IPS-15b (cell line): ENCODE data around the gene NPY.
A peak's percentile ranks its signal among the peaks of the same experiment; 100 is the strongest.

Experiments used
- H3K27me3 ChIP-seq: one replicate; pipeline ENCODE4 v1.6.1; 2013; ENCODE audit warnings: low read length; ENCODE audit not compliant: control insufficient read depth, insufficient read depth
- H3K36me3 ChIP-seq: one replicate; pipeline ENCODE4 v1.6.1; 2013; ENCODE audit warnings: low read length; ENCODE audit not compliant: control insufficient read depth, insufficient read depth
- H3K4me1 ChIP-seq: one replicate; pipeline ENCODE4 v1.6.1; 2013; ENCODE audit warnings: mild to moderate bottlenecking, low read length; ENCODE audit not compliant: control insufficient read depth, insufficient read depth
- H3K4me3 ChIP-seq: one replicate; pipeline ENCODE4 v1.5.1; 2013; ENCODE audit warnings: low read depth, low read length
- H3K9ac ChIP-seq: one replicate; pipeline ENCODE4 v1.6.1; 2013; ENCODE audit warnings: low read depth, mild to moderate bottlenecking, low read length
- H3K9me3 ChIP-seq: one replicate; pipeline ENCODE4 v1.6.1; 2013; ENCODE audit warnings: mild to moderate bottlenecking, low read length; ENCODE audit not compliant: control insufficient read depth, insufficient read depth

The NPY gene

DNA sequence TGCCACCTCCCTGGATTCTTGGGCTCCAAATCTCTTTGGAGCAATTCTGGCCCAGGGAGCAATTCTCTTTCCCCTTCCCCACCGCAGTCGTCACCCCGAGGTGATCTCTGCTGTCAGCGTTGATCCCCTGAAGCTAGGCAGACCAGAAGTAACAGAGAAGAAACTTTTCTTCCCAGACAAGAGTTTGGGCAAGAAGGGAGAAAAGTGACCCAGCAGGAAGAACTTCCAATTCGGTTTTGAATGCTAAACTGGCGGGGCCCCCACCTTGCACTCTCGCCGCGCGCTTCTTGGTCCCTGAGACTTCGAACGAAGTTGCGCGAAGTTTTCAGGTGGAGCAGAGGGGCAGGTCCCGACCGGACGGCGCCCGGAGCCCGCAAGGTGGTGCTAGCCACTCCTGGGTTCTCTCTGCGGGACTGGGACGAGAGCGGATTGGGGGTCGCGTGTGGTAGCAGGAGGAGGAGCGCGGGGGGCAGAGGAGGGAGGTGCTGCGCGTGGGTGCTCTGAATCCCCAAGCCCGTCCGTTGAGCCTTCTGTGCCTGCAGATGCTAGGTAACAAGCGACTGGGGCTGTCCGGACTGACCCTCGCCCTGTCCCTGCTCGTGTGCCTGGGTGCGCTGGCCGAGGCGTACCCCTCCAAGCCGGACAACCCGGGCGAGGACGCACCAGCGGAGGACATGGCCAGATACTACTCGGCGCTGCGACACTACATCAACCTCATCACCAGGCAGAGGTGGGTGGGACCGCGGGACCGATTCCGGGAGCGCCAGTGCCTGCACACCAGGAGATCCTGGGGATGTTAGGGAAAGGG, 913 bp downstream of the NPY start:
- peak overlapping the region; percentile 65 for H3K4me3 ChIP-seq

DNA sequence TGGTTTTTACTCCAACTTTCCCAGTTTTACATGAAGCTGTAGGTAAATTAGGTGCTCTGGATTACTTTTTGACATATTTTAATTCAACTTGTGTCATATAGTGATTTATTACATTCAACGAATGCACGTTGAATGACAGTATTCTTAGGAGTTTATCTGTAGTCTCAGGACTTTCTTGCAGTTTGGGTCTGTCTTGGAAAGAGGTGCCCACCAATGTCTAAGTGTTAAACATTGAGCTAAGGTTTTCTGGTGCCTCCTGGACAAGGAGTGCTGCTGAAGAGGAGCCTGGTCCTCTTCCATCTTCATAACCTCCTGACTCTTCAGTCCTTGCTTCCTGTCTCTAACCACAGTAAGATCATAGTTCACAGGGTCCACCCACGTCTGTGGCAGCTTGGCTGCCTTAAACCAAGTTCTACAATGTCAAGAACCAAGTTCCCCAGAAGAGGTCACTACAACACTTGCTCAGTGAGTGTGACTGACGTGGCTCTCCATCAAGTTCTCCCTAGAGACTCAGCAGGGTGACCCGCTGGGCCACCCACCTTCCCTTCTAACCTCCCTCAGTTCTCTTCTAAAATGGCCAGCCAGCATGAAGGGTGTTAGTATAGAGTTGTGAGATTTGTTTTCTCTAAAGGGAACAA, 6.1 kb downstream of the NPY start:
- H3K36me3 ChIP-seq = no peaks in the 10 kb centered on the region
- H3K4me1 ChIP-seq = peaks cover 14% of the 10 kb centered on the region
- no peaks in the 10 kb centered on the region for H3K9me3 ChIP-seq
- H3K9ac ChIP-seq = no peak overlapping the region
- no peak overlapping the region for H3K4me3 ChIP-seq
- H3K27me3 ChIP-seq = peaks cover 23% of the 10 kb centered on the region

More for the DNA sequence above, 913 bp downstream of the NPY start:
- Histone ChIP-seq H3K4me1 (peaks cover 8% of the 10 kb centered on the region), H3K36me3 (no peaks in the 10 kb centered on the region), H3K9me3 (no peaks in the 10 kb centered on the region), H3K9ac (no peak overlapping the region), H3K27me3 (peaks cover 54% of the 10 kb centered on the region)

DNA sequence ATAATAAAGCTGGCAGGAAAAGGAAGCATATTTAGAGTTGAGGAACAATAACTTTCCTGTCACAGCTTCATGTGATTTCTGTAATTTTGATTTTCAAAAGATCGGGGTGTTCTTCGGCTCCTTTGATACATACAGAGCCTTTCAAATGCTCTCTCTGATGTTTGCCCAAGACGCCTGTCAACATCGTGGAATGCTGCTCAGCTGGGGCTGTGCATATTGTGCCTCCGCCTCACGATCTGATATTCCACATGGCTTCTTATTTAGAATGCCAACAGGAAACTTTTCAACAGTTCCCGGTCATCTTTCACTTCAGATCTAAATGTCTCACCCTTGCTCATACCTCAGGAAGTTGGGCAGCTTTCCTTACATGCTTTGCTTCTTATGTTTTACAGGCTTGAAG, 7.3 kb downstream of the NPY start:
- H3K27me3 ChIP-seq = peaks cover 12% of the 10 kb centered on the region

DNA sequence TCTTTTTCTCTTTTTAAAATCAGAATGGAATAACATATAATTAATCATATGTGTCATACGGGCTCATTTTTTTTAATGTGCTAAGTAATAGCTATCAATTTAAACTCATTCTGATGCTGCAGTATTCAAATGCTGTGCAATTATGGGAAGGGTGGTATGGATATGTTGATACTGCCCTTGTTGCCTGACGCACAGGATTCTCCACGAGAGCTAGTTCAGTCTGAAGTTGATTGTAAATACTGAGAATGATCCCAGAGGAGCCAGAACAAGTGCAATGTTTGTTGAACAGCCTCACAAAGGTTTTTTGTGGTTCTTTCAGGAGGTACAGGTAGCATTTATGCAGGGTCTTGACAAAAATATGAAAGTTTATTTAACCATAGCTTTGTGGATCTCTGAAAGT, 13.4 kb downstream of the NPY start:
- no peaks in the 10 kb centered on the region for H3K9me3 ChIP-seq
- no peaks in the 10 kb centered on the region for H3K27me3 ChIP-seq
- H3K4me3 ChIP-seq = no peak overlapping the region
- no peaks in the 10 kb centered on the region for H3K36me3 ChIP-seq
- no peaks in the 10 kb centered on the region for H3K4me1 ChIP-seq
- no peak overlapping the region for H3K9ac ChIP-seq

More for the DNA sequence above, 7.3 kb downstream of the NPY start:
- H3K9ac ChIP-seq = no peak overlapping the region
- no peaks in the 10 kb centered on the region for H3K36me3 ChIP-seq
- no peaks in the 10 kb centered on the region for H3K9me3 ChIP-seq
- H3K4me3 ChIP-seq = no peak overlapping the region
- peaks cover 14% of the 10 kb centered on the region for H3K4me1 ChIP-seq

DNA sequence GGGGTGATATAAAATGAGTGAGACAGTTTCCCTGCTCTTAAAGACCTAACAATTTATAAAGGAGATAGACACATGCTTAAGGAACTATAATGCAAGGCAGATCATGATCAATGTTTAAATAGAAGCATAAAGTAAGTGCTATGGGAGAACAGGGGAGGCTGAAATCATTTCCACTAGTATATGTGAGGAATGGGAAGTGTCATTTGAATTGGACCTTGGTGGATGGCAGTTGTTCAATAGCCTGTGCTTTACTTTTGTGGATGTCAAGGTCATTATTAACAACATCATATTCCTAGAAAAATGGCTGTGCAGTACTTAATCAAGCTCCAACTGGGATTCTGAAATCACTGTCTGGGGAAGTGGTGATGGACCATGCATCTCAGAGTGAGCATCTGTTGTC, 14.7 kb downstream of the NPY start:
- H3K9ac ChIP-seq = no peak overlapping the region
- H3K9me3 ChIP-seq = no peaks in the 10 kb centered on the region
- H3K36me3 ChIP-seq = no peaks in the 10 kb centered on the region
- no peaks in the 10 kb centered on the region for H3K27me3 ChIP-seq
- no peaks in the 10 kb centered on the region for H3K4me1 ChIP-seq
- no peak overlapping the region for H3K4me3 ChIP-seq

DNA sequence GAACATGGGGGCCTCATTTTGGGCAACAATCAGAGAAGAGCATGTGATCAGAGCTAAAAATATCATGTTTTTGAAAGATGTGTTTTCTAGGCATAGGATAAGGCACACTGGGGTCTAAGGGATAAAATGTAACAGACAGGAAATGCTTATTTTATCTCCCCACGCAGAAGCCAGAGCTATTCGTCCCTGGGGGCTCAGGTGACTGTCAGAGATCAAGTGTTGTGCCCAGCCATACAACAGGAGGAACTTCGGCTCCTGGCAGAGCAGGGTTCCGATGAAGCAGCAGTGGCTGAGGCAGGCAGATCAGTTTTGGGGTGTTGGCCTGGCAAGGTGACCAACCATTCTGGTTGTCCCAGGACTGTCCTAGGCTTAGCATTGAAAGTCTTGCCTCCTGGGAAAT, 15.2 kb downstream of the NPY start:
- no peak overlapping the region for H3K9ac ChIP-seq
- H3K4me3 ChIP-seq = no peak overlapping the region
- H3K27me3 ChIP-seq = no peaks in the 10 kb centered on the region
- no peaks in the 10 kb centered on the region for H3K9me3 ChIP-seq
- no peaks in the 10 kb centered on the region for H3K4me1 ChIP-seq
- H3K36me3 ChIP-seq = no peaks in the 10 kb centered on the region

DNA sequence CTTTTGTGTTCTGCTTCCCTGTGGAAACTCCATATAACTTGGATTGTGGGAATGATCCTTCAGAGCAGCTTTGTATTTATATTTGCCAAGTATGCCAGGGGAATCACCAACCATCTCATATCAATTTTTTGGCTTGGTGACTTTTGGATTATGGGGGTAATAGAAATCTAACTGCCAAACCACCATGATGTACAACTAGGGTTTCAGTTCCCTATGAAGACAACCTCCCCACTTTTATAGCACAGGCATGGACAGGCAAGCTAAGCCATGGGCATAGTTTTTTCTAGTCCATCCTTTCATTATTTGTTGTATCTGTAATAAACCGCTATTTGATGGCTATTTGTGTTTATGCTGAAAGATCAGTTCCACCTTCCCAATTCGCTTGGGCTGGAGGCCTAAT, 17.7 kb downstream of the NPY start:
- no peak overlapping the region for H3K9ac ChIP-seq
- no peaks in the 10 kb centered on the region for H3K4me1 ChIP-seq
- no peaks in the 10 kb centered on the region for H3K36me3 ChIP-seq
- no peak overlapping the region for H3K4me3 ChIP-seq
- no peaks in the 10 kb centered on the region for H3K9me3 ChIP-seq
- no peaks in the 10 kb centered on the region for H3K27me3 ChIP-seq

DNA sequence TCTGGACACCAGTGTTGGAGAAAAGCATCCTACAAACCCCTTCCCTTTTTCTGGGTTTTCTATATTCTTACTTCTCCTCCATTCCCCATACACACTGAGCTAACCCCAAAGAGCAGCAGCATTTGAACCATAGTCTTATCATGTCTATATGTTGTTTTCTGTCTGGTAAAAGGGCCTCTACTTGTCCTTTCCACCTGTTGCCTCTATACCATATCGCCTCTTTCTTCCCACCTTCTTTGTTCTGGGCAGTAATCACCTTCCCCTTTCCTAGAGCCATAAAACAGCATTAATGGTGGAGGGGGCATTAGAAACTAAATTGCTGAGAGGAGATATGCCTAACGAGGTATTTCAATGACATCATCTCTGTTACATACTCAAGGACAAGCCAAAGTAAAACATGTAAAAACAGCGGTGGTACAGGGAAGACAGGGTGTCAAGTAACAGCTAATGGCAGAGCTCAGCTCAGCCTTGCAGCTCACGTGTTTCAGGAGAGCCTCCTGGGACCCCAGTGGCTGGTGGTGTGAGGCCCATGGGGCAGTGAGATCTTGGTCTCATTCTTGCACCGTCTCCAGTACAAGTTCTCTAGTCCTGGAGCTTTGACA, 20.6 kb downstream of the NPY start:
- no peaks in the 10 kb centered on the region for H3K4me1 ChIP-seq
- no peak overlapping the region for H3K9ac ChIP-seq
- no peaks in the 10 kb centered on the region for H3K27me3 ChIP-seq
- H3K36me3 ChIP-seq = no peaks in the 10 kb centered on the region
- no peaks in the 10 kb centered on the region for H3K9me3 ChIP-seq
- H3K4me3 ChIP-seq = no peak overlapping the region

DNA sequence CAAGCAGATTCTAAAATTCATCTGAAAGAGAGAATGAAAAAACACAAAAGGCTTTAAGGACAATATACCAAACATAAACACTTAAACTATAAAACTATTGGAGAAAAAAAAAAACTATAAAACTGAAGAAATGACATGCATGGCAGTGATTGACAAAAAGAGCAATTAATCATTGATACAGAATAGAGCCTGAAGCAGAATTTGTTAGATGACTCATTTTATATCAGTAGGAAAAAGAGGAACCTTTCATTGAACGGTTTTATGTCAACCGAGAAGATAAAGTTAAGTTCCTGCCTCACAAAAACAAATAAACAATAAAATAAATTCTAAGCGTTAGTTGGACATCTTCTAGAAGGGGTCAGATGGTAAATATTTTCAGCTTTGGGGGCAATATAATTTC, 23.3 kb downstream of the NPY start:
- Histone ChIP-seq H3K9me3 (no peaks in the 10 kb centered on the region), H3K9ac (no peak overlapping the region), H3K27me3 (no peaks in the 10 kb centered on the region), H3K4me1 (no peaks in the 10 kb centered on the region), H3K4me3 (no peak overlapping the region), H3K36me3 (no peaks in the 10 kb centered on the region)

DNA sequence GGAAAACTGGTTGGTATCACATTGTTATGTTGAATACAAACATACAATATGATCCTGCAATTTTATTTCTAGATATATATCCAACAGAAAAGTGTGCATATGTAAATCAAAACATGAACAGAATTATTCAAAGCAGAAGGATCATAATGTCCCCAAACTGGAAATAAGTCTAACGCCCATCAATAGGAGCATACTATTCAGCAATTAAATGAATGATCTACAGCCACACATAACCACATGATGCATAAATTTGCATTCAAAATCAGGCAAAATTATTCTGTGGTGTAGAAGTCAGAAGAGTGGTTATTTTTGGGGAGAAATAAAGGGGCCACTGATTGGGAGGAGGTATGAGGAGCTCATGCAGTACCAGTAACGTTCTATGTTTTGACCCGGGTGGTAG, 28.6 kb downstream of the NPY start:
- H3K9me3 ChIP-seq = no peaks in the 10 kb centered on the region
- H3K9ac ChIP-seq = no peak overlapping the region
- H3K36me3 ChIP-seq = no peaks in the 10 kb centered on the region
- no peaks in the 10 kb centered on the region for H3K4me1 ChIP-seq
- H3K4me3 ChIP-seq = no peak overlapping the region
- H3K27me3 ChIP-seq = no peaks in the 10 kb centered on the region

DNA sequence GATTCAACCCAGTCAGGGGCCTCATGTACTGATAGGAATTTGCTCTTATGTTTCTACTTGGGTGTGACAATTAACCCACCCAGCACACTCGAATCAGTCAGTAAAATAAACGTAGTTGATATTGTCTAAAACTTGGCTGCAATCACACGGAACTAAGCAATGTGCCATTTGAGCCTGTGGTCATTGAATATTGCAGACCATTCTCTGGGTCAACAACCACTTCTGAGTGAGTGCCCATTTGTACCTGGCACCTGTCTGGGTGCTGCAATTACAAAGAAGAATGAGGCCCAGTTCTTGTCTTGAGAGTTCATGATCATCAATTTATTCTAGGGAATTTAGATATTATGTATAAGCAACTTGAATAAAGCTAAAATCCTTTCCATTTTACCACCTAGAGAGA, 29.8 kb downstream of the NPY start:
- Histone ChIP-seq H3K36me3 (no peaks in the 10 kb centered on the region), H3K9me3 (no peaks in the 10 kb centered on the region), H3K9ac (no peak overlapping the region), H3K4me1 (peaks cover 3% of the 10 kb centered on the region), H3K27me3 (no peaks in the 10 kb centered on the region), H3K4me3 (no peak overlapping the region)

DNA sequence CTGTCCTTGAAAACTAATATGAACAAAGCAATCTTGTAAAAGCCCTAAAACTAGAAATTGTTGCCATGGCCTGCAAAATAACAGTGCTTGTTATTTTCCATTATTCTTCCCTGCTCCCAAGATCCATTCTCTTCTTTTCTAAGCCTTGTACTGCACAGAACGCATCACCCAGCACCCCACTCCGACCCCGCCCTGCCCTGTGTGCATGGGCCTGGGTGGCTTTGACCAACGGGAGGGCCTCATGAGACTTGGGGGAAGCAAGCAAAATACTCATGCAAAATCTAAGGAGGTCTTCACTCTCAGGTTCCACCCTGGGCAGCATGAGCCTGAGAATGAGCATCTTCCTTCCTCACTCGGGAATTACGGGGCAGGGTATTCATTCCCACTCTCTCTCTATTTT, 32.4 kb downstream of the NPY start:
- no peaks in the 10 kb centered on the region for H3K9me3 ChIP-seq
- H3K4me3 ChIP-seq = no peak overlapping the region
- H3K4me1 ChIP-seq = peaks cover 8% of the 10 kb centered on the region
- no peaks in the 10 kb centered on the region for H3K36me3 ChIP-seq
- H3K27me3 ChIP-seq = no peaks in the 10 kb centered on the region
- H3K9ac ChIP-seq = no peak overlapping the region
